Suppressor macrophage treated with lipopolysaccharide for 4 hours (primary cell): ENCODE data around the gene CMAS.
"Not testable (repeated sequence)": the region's sequence is repeated elsewhere in the genome, so short reads cannot be mapped to it uniquely, and the experiment has no call there.

Experiments
- DNase-seq: peaks from one replicate; pipeline ENCODE4 v3.0.0-alpha.2; 2020

Gene CMAS

DNA sequence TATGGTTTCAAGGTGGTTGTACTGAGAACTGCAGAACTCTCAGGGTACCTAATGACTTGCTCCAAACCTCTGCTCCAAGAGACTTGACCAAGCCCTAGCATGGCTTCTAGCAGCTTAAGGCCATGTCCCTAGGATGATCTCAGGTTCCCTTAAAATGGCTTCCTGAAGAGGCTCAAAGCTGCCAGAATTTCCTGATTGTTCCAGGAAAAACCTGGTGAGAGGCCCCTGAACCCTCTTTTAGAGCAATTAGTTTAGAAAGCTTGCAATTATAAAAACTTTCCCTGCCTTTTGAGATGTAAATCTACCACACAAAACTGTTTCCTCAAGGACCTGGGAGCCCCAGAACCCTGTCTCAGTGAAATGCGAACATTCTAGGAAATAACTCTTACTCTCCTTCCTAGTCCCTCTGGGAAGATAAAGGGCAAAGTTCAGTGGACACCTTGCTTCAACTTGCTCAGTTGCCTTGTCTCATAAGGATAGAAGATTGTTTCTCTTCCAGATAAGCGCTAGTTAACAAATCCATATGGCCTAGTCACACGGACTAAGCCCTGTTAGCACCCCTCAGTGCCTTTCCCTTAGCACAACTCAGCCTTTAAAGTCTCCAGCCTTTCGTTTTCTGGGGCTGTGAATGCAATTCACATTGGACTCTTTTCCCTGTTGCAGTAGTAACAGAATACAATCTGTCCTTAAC, 2.5 kb downstream of the CMAS start:
- no peak for DNase-seq

DNA sequence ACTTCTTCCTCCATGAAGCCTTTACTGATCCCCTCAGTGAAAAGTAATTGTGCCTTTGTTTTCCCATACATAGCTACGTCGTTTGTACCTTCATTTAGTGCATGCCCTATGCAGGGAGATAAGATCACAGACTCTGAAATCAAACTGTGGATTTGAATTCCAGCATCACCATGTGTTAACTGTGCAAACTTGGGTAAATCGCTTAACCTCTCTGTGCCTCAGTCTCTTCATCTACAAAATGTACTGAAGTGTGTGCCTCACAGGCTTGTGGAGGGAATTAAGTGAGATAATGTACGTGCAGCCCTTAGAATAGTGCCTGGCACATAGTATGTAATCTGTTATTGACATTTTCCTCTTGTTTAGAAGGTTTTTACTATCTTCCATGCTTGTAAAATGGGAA, 4.1 kb downstream of the CMAS start:
- no peak for DNase-seq

DNA sequence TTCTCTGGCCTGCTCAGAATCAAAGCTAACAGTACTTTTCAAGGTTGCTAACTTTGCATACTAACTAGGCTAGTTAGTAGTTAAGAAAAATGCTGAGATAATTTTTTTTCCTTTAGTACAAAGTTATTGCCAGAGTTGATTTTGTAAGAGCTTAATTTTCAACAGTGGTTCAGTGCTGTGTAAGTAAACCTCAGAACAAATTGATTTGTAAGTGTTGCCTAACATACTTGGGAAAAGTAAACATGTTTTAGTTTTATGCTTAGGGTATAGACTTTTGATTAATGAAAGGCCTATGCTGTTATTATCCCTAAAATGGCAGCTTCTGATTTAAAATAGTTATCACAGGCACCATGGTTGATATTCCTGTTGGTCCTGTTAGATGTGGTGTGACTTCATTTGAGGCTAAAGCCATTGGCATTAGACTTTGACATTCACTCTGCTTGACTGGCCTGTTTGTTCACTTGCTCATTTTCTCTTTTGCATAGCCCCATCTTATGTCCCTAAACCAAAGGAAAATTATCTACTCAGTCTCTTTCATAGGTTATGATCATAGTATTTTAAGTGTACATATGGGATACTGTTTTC, 5.2 kb downstream of the CMAS start:
- DNase-seq: no peak

DNA sequence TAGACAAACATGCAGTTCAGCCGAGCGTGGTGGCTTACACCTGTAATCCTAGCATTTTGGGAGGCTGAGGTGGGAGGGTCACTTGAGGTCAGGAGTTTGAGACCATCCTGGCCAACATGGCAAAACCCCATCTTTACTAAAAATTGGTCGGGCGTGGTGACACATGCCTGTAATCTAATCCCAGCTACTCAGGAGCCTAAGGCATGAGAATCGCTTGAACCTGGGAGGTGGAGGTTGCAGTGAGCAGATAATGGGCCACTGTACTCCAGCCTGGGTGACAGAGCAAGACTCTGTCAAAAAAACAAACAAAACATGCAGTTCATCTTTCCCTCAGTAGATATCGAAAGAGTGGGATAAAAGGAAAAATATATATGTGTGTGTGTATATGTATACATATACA, 7.0 kb downstream of the CMAS start:
- not testable (repeated sequence) for DNase-seq

DNA sequence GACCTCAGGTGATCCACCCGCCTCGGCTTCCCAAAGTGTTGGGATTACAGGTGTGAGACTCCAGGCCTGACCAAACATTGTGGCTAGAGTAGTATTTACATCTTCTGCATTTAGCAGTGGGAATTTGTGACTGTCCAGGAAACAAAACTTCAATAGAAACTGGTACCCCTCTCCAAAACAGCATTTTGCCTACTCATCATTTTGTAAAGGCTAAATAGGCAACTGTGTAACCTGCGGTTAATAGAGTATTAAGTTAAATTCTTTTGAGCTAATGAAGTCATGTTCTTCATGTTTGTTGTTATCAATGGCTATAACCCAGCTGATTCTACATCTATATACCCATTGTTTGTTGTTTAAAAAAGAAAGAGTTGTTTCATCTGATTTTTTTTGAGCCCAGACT, 8.1 kb downstream of the CMAS start:
- no peak for DNase-seq

- no peak for DNase-seq
Measured at GRCh38 chr12:22056607-22057006, 10.6 kb downstream of the CMAS start.

- peak; percentile 44 for DNase-seq
Measured at GRCh38 chr12:22059976-22060647, 14.1 kb downstream of the CMAS start.

GRCh38 chr12:22064968-22065367, 18.9 kb downstream of the CMAS start:
- DNase-seq: no peak

DNA sequence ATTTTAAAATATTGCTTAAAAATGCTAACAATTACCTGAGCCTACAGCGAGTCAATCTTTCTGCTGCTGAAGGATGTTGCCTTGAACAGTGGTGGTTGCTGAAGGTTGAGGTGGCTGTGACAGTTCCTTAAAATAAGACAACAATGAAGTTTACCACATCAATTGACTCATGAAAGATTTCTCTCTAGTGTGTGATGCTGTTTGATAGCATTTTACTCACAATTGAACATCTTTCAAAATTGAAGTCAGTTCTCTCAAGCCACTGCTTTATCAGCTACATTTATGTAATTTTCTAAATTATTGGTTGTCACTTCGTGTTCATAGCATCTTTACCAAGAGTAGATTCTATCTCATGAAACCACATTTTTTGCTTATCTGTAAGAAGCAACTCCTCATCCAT, 20.3 kb downstream of the CMAS start:
- no peak for DNase-seq

GRCh38 chr12:22069851-22070250, 23.8 kb downstream of the CMAS start:
- DNase-seq: no peak

DNA sequence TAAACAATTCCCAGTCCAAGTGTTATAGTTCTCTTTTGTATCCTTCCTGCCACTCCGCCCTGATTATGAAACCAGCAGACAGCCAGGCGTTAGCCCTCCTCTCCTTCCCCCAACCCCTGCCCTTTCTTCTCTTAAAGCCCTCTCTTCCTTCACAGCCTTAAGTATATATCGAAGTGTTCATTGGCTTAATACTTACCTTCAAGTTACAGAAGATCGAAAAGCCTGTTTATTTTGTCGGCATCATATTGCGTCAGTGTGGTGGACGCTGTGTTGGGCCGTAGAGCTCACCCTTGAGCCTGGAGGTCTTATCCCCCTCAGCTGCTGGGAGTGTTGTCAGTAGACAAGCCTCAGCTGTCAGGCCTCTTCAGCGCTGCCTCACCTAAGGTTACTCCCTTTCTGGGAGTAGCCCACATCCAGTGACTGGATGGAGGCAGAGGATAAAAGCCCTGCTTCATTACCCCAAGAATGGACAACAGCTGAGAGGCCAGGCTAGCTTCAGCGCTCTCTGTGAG, 36.2 kb downstream of the CMAS start:
- DNase-seq: no peak

GRCh38 chr12:22083167-22083566, 37.1 kb downstream of the CMAS start:
- DNase-seq: peak; percentile 51

GRCh38 chr12:22084852-22085251, 38.8 kb downstream of the CMAS start:
- no peak for DNase-seq

DNA sequence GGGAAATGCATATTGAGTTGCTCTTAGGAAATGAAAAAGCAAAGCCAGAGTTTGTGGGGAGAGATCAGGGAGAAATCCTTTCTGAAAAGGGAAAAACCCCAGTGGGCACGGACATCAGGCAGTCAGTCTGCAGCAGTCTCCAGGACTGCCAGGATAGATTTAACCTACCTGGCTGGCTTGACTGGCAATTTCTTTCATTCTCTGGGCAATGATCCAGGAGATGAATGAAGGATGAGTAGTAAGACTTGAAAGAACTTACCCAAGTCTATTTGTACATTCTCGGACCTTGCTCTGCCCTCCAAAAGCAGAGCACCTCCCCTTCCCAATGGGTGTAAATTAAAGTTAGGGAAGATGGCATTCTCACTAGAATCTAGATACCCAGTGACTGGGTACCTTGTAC, 42.9 kb downstream of the CMAS start:
- DNase-seq: no peak

DNA sequence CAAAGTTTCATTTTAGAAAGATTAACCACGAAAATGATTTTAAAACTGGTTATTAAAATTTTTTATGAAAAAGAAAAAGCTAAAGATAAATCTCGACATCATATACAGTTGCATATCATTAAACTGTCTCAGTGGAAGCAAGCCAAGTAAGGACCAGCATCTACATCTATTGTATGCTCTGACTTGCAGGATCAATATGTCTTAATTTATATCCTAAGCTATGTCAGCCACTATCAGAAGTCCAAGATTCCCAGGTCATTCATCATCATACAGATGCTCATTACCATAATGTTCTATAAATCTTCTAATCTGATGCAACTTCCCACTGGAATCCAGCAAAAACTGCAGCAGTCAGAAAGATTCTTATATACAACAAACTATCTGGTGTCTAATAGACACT, 43.5 kb downstream of the CMAS start:
- no peak for DNase-seq

- not testable (repeated sequence) for DNase-seq
Measured at GRCh38 chr12:22099062-22099461, 53.0 kb downstream of the CMAS start.

DNA sequence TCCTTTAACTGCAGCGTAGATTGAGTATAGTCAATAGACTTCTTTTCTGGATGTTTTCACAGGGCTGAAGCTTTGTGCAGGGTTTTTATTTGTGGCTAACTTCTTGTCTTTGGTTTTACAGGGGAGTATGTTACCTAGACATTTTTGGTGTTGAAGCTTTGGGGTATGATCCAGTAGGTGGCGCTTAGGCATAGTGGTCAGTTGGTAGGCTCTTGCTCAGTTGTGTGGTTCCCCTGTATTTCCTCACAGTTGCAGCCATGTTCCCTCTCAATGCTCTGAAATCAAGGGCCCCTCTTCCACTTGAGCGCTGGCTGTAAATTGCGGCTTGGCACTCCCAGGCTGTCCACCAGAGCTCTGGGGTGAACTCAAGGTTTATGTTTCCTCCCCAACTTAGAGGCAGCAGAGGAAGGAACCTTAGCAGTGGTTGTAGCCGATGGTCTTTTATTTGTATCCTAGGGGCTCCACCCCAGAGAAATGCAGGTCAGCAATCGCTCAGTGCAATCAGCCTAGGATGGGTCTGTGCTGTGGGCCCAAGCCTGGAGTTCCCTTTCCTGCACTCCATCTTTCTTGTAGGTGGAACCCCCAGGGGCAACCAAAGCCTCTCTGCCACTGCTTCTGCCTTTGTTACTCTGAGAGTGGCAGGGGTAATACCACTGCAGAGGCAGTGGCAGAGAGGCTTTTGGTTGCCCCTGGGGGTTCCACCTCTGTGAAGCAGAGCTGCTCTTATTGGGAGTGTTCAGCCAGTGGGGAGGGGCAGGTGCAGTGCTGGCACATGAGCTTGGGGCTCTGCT, 55.1 kb downstream of the CMAS start:
- DNase-seq: peak; percentile 80

DNA sequence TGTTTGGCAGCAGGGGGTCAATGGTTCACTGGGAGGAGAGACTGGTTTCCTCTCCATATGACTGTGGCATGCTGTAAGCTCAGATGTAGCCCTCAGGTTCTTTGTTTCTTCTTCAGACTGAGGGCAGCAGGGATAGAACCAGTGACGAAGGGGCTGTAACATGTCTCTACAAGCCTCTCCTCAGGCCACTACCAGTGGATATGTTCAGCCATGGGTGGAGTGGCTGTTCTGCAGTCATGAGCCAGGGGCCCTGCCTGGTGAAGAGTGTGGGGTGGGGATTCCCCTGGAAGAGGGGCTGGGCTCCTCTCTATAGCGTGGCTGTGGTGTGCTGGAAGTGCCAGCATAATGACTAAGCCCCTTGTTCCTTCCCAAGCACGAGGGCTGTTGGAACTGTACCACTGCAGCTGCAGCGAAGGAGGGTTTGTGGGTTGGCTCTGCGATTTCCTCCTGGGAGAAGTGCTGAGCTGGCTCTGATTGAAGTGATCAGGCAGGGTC, 55.8 kb downstream of the CMAS start:
- peak; percentile 79 for DNase-seq

GRCh38 chr12:22103418-22103817, 57.4 kb downstream of the CMAS start:
- DNase-seq: no peak

DNA sequence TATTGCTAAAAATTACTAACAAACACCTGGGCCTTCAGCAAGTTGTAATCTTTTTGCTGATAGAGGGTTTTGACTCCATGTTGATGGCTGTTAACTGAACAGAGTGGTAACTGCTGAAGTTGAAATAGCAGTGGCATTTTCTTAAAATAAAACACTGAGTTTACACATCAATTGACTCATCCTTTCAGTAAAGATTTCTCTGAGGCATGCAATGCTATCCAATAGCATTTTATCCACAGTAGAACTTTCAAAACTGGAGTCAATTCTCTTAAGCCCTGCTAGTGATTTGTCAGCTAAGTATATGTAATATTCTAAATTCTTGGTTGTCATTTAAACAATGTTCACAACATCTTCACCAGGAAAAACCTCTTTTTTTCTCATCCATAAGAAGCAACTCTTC, 59.5 kb downstream of the CMAS start:
- no peak for DNase-seq

- no peak for DNase-seq
Measured at GRCh38 chr12:22110176-22110575, 64.2 kb downstream of the CMAS start.
